ENCODE results near the gene HCCS. TPM values are rescaled to one million over a fixed set of nuclear protein-coding genes. Genes with fewer than 3 reads are reported as not detected.

Gene HCCS
- total and polyA plus RNA-seq, 2 of the 8 experiments (the other 6 are each of a cell fraction or from before 2014, with no cell fraction given): 11.9 to 29.9 TPM

- H3K4ac ChIP-seq (replicated peaks; ENCODE audit: insufficient read length, low read depth, low read length): no peak overlapping the region
- H3K56ac ChIP-seq (replicated peaks; ENCODE audit: insufficient read length, low read depth, low read length): no peak overlapping the region
- CTCF ChIA-PET (ENCODE audit: partially characterized antibody): interaction anchor here (0.5 to 0.9 kb wide), 2 partner anchors 404 to 866 kb away, joined by 3 to 4 read pairs; no protein-coding TSS in a partner anchor
- H4K20me1 ChIP-seq (replicated peaks in 1 of 2; ENCODE audit: control insufficient read depth in 1 of 2, insufficient read depth in 2 of 2, low read length in 2 of 2): no peaks in the 10 kb centered on the region
- no peak overlapping the region for H3K23ac ChIP-seq (ENCODE audit: insufficient read length)
- H2BK120ac ChIP-seq (replicated peaks; ENCODE audit: low read depth, low read length): no peak overlapping the region
- H3K4me3 ChIP-seq (ENCODE audit: extremely low read depth in 1 of 4, insufficient read depth in 2 of 4, low read depth in 3 of 4, low read length in 4 of 4): no peak overlapping the region
- H3K18ac ChIP-seq (ENCODE audit: extremely low read depth, low read length): no peak overlapping the region
- WGBS, 2 experiments (ENCODE audit: extremely low coverage in 1 of 2, insufficient coverage in 1 of 2, insufficient read length in 1 of 2, insufficient replicate concordance in 2 of 2, low coverage in 1 of 2, low lambda C conversion rate in 2 of 2, missing lambda C conversion rate in 1 of 2): 53% methylated on average over 5 of the region's 5 CpGs; no CpG with 5 or more reads in 1 of the 2 experiments
- H3K79me1 ChIP-seq (ENCODE audit: low read depth, low read length): no peaks in the 10 kb centered on the region
- DNase-seq (ENCODE audit: low read depth in 1 of 2, low spot score in 2 of 2) (no peak), FAIRE-seq (no peak)
- H2BK5ac ChIP-seq (ENCODE audit: low read depth, low read length): no peak overlapping the region
- H3K23me2 ChIP-seq (ENCODE audit: low read depth, low read length): no peaks in the 10 kb centered on the region
- no peak overlapping the region for H3K9ac ChIP-seq (replicated peaks in 1 of 4; ENCODE audit: extremely low read depth in 1 of 4, low read depth in 3 of 4, low read length in 3 of 4)
- H2AFZ ChIP-seq (ENCODE audit: low read length): no peak overlapping the region
- no peak overlapping the region for H2BK15ac ChIP-seq (ENCODE audit: low read length)
- H3K9me3 ChIP-seq (ENCODE audit: insufficient read depth in 2 of 2, low read depth in 1 of 2, low read length in 1 of 2): no peaks in the 10 kb centered on the region
- H3K36me3 ChIP-seq (ENCODE audit: control insufficient read depth in 2 of 4, insufficient read depth in 4 of 4, low read length in 3 of 4): no peaks in the 10 kb centered on the region
- no peak overlapping the region for H2AK5ac ChIP-seq (ENCODE audit: low read depth, low read length)
- no peak overlapping the region for H2BK12ac ChIP-seq (ENCODE audit: low read depth, low read length)
- H3K79me2 ChIP-seq (ENCODE audit: control insufficient read depth in 1 of 2, insufficient read depth in 2 of 2, low read length in 2 of 2): no peaks in the 10 kb centered on the region
- POLR2A ChIA-PET (ENCODE audit: partially characterized antibody): no interaction called here
- TF ChIP-seq SP2 (IDR thresholded peaks at IDR 0.05; ENCODE audit: low read length) (no peak), CHD2 (IDR thresholded peaks at IDR 0.05; ENCODE audit: low read length) (no peak), JUND (IDR thresholded peaks at IDR 0.05; ENCODE audit: low read length) (no peak), EP300 (IDR thresholded peaks at IDR 0.05; ENCODE audit: borderline replicate concordance in 1 of 2, low read depth in 2 of 2, low read length in 2 of 2) (no peak), SAP30 (IDR thresholded peaks at IDR 0.05; ENCODE audit: insufficient read depth, insufficient replicate concordance, low read length) (no peak), SP1 (IDR thresholded peaks at IDR 0.05; ENCODE audit: low read depth, low read length) (no peak), FOSL1 (IDR thresholded peaks at IDR 0.05; ENCODE audit: insufficient read depth, low read depth, low read length) (no peak), SP4 (IDR thresholded peaks at IDR 0.05; ENCODE audit: low read length) (no peak), CREB1 (IDR thresholded peaks at IDR 0.05) (no peak), ATF2 (IDR thresholded peaks at IDR 0.05; ENCODE audit: low read length) (no peak)
- H4K91ac ChIP-seq (replicated peaks; ENCODE audit: insufficient read length, low read length): no peak overlapping the region
- H2BK20ac ChIP-seq (ENCODE audit: low read length): no peak overlapping the region
- H3K4me2 ChIP-seq (ENCODE audit: insufficient read depth in 1 of 2, low read depth in 2 of 2, low read length in 2 of 2): no peak overlapping the region
- no peaks in the 10 kb centered on the region for H3K27me3 ChIP-seq (replicated peaks in 1 of 4; ENCODE audit: control insufficient read depth in 3 of 4, extremely low read depth in 1 of 4, insufficient read depth in 3 of 4, low read length in 3 of 4)
- no peak overlapping the region for H3K14ac ChIP-seq (ENCODE audit: insufficient read length)
- H3K27ac ChIP-seq (ENCODE audit: low read depth, low read length): no peak overlapping the region
- H3K4me1 ChIP-seq (replicated peaks in 1 of 4; ENCODE audit: control insufficient read depth in 3 of 4, insufficient read depth in 4 of 4, low read length in 3 of 4): no peaks in the 10 kb centered on the region; a peak in 1 of 7 replicates
- no peak overlapping the region for H4K8ac ChIP-seq (ENCODE audit: extremely low read depth, insufficient read depth, low read length)
- no peak overlapping the region for H4K5ac ChIP-seq (ENCODE audit: insufficient read length, low read depth, low read length)
Measured at GRCh38 chrX:11129534-11130105, 18.5 kb downstream of the HCCS start.

All from H1 (cell line).